ENCODE measurements around the gene LRR1. TPM values are rescaled to one million over a fixed set of nuclear protein-coding genes. Genes with fewer than 3 reads are reported as not detected.
A peak's percentile ranks its signal among the peaks of the same experiment; 100 is the strongest.

Gene LRR1
- total and polyA plus RNA-seq, 4 donors = 5.7 to 11.9 (median 7.6) TPM

GRCh38 chr14:49623941-49624839, 25.4 kb downstream of the LRR1 start:
- Histone ChIP-seq H3K4me1 (ENCODE audit: control insufficient read depth in 5 of 5, insufficient read depth in 5 of 5, low read length in 5 of 5) (peaks cover 4 to 31% (median 11%) of the 10 kb centered on the region in 5 donors), H3K4me3 (no peak overlapping the region), H3K9ac (ENCODE audit: insufficient read depth in 1 of 2, low read length in 2 of 2) (no peak overlapping the region), H3K27ac (ENCODE audit: low read depth in 1 of 2, low read length in 1 of 2) (no peak overlapping the region), H3K36me3 (ENCODE audit: control insufficient read depth in 4 of 4, insufficient read depth in 4 of 4, low read length in 4 of 4) (peaks cover 0 to 5% (median 2%) of the 10 kb centered on the region in 4 donors), H3K27me3 (ENCODE audit: control insufficient read depth in 3 of 3, insufficient read depth in 3 of 3, low read length in 2 of 3) (no peaks in the 10 kb centered on the region), H3K9me3 (ENCODE audit: control insufficient read depth in 4 of 4, insufficient read depth in 3 of 4, low read length in 3 of 4) (no peaks in the 10 kb centered on the region)
- TF ChIP-seq CTCF (IDR thresholded peaks at IDR 0.05; ENCODE audit: control extremely low read depth, extremely low read depth) = no peak
- DNase-seq (no peak), ATAC-seq (ENCODE audit: insufficient read depth, low FRiP score) (no peak)
- 80 to 88% methylated on average over 6 of the region's 6 CpGs for WGBS, 2 donors

GRCh38 chr14:49633640-49634546, 35.2 kb downstream of the LRR1 start:
- H3K9me3 ChIP-seq (ENCODE audit: control insufficient read depth in 4 of 4, insufficient read depth in 3 of 4, low read length in 3 of 4) = no peaks in the 10 kb centered on the region
- TF ChIP-seq CTCF (IDR thresholded peaks at IDR 0.05; ENCODE audit: control extremely low read depth, extremely low read depth) = peak; percentile 76
- H3K36me3 ChIP-seq (ENCODE audit: control insufficient read depth in 4 of 4, insufficient read depth in 4 of 4, low read length in 4 of 4) = peaks cover 0 to 14% (median 2%) of the 10 kb centered on the region in 4 donors
- ATAC-seq (ENCODE audit: insufficient read depth, low FRiP score) (peak; percentile 94), DNase-seq (peak; percentile 97 to 98 (median 97))
- H3K27me3 ChIP-seq (ENCODE audit: control insufficient read depth in 3 of 3, insufficient read depth in 3 of 3, low read length in 2 of 3) = no peaks in the 10 kb centered on the region
- peak overlapping the region; percentile 86 for H3K4me3 ChIP-seq
- WGBS, 2 donors = 1% methylated on average over 96 to 101 of the region's 101 CpGs
- peak overlapping the region; percentile 86 to 98 for H3K27ac ChIP-seq (ENCODE audit: low read depth in 1 of 2, low read length in 1 of 2)
- peaks cover 2 to 21% (median 7%) of the 10 kb centered on the region in 5 donors for H3K4me1 ChIP-seq (ENCODE audit: control insufficient read depth in 5 of 5, insufficient read depth in 5 of 5, low read length in 5 of 5)
- peak overlapping the region; percentile 70 to 87 for H3K9ac ChIP-seq (ENCODE audit: insufficient read depth in 1 of 2, low read length in 2 of 2)

GRCh38 chr14:49634547-49635334, 36.0 kb downstream of the LRR1 start, which contains the start of gene DNAAF2:
DNAAF2 (minus strand) TSS chr14:49635244; CDS start chr14:49635149, 95 bp downstream.
- 1% methylated on average over 67 to 80 of the region's 80 CpGs for WGBS, 2 donors
- ATAC-seq (ENCODE audit: insufficient read depth, low FRiP score) = peak; percentile 56
- H3K4me1 ChIP-seq (ENCODE audit: control insufficient read depth in 5 of 5, insufficient read depth in 5 of 5, low read length in 5 of 5) = peaks cover 2 to 21% (median 7%) of the 10 kb centered on the region in 5 donors
- peak within 1 kb of the TSS; percentile 86 to 98 for H3K27ac ChIP-seq (ENCODE audit: low read depth in 1 of 2, low read length in 1 of 2)
- H3K9ac ChIP-seq (ENCODE audit: insufficient read depth in 1 of 2, low read length in 2 of 2) = peak within 1 kb of the TSS; percentile 70 to 85
- peak within 1 kb of the TSS; percentile 86 for H3K4me3 ChIP-seq
- H3K9me3 ChIP-seq (ENCODE audit: control insufficient read depth in 4 of 4, insufficient read depth in 3 of 4, low read length in 3 of 4) = no peaks in the 10 kb centered on the region
- peaks cover 0 to 14% (median 5%) of the 10 kb centered on the region in 4 donors for H3K36me3 ChIP-seq (ENCODE audit: control insufficient read depth in 4 of 4, insufficient read depth in 4 of 4, low read length in 4 of 4)
- TF ChIP-seq CTCF (IDR thresholded peaks at IDR 0.05; ENCODE audit: control extremely low read depth, extremely low read depth) = no peak
- no peaks in the 10 kb centered on the region for H3K27me3 ChIP-seq (ENCODE audit: control insufficient read depth in 3 of 3, insufficient read depth in 3 of 3, low read length in 2 of 3)
- DNase-seq = peak; percentile 82 to 88 (median 87)
